K562 (cell line): Measurements from ENCODE around the gene MTHFSD.

Source experiments
- EZH2 ChIP-seq: IDR thresholded peaks from 2 replicates; pipeline ENCODE4 v1.6.1; 2012; ENCODE audit warnings: low read depth, mild to moderate bottlenecking, inconsistent platforms, low read length, borderline replicate concordance
- TF ChIP-seq, protein P1 (sequence below): fragments of 450-650 bp; IDR thresholded peaks from one replicate; pipeline ENCODE4 v1.6.1; 2018; ENCODE audit warnings: mild to moderate bottlenecking, moderate library complexity; ENCODE audit not compliant: partially characterized antibody
- TF ChIP-seq, protein P2 (sequence below): fragments of 200-800 bp; sonication (Bioruptor generic); IDR thresholded peaks from 2 replicates; pipeline ENCODE4 v1.6.1; 2017; ENCODE audit warnings: missing genetic modification characterization, missing compliant biosample characterization
- TF ChIP-seq, protein P3 (sequence below): sonication (generic); formaldehyde crosslinking; IDR thresholded peaks from 2 replicates; pipeline ENCODE4 v1.8.1; 2023; ENCODE audit warnings: mild to moderate bottlenecking, missing genetic modification reagents
- TF ChIP-seq, protein P4 (sequence below), 3 experiments: IDR thresholded peaks in 2 of 3; conservative IDR thresholded peaks in 1 of 3; 2 replicates each; pipeline ENCODE4 v1.5.1; 2011 to 2012; ENCODE audit warnings: low read length in 3 of 3, mild to moderate bottlenecking in 3 of 3, control low read depth in 2 of 3, improper control_type of control experiment in 1 of 3, inconsistent platforms in 1 of 3, low read depth in 1 of 3, mixed read lengths in 1 of 3, moderate library complexity in 1 of 3; ENCODE audit not compliant: insufficient read depth in 2 of 3

DNA sequence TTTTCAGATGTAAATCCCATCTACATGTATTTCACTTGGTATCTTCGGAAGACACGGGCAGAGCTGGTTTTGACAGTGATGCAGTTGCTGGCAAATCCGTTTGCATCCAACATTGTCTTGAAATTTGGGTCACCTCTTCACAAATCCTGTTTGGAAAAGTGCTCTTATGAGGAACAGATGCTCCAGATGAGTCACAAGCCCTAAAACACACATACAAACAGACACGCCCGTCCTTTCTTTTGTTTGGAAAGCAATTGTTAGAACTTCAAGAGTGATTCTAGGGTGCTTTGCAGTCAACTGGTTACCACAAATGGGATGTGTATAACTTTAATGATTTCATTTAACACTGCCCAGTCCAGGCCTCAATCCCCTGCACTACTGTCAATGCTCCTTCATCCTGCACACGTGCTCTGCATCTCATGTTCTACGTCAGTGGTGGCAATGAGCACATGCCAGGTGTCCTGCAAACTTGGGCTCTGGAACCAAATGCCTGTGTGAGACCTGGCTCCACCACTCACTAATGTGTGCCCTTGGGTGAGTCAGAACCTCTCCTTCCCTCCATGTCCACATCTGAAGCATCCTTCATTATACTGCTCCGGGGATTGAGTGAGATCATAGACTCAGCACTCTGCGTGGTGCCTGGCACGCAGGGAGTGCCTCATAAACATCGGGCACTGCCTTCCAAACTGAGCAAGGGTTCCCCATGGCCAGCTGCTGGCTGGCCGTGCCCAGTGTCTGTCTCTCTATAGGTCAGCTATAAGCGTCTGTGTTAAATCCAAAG, 64.0 kb downstream of the MTHFSD start:
- TF ChIP-seq, protein P1, sequence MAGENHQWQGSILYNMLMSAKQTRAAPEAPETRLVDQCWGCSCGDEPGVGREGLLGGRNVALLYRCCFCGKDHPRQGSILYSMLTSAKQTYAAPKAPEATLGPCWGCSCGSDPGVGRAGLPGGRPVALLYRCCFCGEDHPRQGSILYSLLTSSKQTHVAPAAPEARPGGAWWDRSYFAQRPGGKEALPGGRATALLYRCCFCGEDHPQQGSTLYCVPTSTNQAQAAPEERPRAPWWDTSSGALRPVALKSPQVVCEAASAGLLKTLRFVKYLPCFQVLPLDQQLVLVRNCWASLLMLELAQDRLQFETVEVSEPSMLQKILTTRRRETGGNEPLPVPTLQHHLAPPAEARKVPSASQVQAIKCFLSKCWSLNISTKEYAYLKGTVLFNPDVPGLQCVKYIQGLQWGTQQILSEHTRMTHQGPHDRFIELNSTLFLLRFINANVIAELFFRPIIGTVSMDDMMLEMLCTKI, result no peak
- TF ChIP-seq, protein P2, sequence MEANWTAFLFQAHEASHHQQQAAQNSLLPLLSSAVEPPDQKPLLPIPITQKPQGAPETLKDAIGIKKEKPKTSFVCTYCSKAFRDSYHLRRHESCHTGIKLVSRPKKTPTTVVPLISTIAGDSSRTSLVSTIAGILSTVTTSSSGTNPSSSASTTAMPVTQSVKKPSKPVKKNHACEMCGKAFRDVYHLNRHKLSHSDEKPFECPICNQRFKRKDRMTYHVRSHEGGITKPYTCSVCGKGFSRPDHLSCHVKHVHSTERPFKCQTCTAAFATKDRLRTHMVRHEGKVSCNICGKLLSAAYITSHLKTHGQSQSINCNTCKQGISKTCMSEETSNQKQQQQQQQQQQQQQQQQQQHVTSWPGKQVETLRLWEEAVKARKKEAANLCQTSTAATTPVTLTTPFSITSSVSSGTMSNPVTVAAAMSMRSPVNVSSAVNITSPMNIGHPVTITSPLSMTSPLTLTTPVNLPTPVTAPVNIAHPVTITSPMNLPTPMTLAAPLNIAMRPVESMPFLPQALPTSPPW (CRISPR knock-in tag), result no peak
- TF ChIP-seq, protein P3, sequence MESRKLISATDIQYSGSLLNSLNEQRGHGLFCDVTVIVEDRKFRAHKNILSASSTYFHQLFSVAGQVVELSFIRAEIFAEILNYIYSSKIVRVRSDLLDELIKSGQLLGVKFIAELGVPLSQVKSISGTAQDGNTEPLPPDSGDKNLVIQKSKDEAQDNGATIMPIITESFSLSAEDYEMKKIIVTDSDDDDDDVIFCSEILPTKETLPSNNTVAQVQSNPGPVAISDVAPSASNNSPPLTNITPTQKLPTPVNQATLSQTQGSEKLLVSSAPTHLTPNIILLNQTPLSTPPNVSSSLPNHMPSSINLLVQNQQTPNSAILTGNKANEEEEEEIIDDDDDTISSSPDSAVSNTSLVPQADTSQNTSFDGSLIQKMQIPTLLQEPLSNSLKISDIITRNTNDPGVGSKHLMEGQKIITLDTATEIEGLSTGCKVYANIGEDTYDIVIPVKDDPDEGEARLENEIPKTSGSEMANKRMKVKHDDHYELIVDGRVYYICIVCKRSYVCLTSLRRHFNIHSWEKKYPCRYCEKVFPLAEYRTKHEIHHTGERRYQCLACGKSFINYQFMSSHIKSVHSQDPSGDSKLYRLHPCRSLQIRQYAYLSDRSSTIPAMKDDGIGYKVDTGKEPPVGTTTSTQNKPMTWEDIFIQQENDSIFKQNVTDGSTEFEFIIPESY (CRISPR knock-in tag), result no peak
- TF ChIP-seq EZH2, result no peak
- TF ChIP-seq, protein P4, sequence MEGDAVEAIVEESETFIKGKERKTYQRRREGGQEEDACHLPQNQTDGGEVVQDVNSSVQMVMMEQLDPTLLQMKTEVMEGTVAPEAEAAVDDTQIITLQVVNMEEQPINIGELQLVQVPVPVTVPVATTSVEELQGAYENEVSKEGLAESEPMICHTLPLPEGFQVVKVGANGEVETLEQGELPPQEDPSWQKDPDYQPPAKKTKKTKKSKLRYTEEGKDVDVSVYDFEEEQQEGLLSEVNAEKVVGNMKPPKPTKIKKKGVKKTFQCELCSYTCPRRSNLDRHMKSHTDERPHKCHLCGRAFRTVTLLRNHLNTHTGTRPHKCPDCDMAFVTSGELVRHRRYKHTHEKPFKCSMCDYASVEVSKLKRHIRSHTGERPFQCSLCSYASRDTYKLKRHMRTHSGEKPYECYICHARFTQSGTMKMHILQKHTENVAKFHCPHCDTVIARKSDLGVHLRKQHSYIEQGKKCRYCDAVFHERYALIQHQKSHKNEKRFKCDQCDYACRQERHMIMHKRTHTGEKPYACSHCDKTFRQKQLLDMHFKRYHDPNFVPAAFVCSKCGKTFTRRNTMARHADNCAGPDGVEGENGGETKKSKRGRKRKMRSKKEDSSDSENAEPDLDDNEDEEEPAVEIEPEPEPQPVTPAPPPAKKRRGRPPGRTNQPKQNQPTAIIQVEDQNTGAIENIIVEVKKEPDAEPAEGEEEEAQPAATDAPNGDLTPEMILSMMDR (IDR thresholded peaks at IDR 0.05 in 2 of 3, conservative IDR thresholded peaks at IDR 0.05 in 1 of 3; ENCODE audit: insufficient read depth in 2 of 3, low read depth in 1 of 3, low read length in 3 of 3), result no peak
